H1 (cell line): ENCODE results near the gene SIK1.

Source experiments
- CREB1 ChIP-seq: IDR thresholded peaks from 2 replicates; pipeline ENCODE4 v1.6.1; 2012; ENCODE audit warnings: inconsistent platforms
- CTCF ChIP-seq, 3 experiments: IDR thresholded peaks; 1 replicate in 2 of 3; 2 replicates in 1 of 3; pipeline versions ENCODE4 v1.5.1 to v1.6.1; 2011; ENCODE audit warnings: low read length in 3 of 3, mild to moderate bottlenecking in 3 of 3, inconsistent platforms in 2 of 3, low read depth in 1 of 3, moderate library complexity in 1 of 3; ENCODE audit not compliant: insufficient read depth in 1 of 3; ENCODE audit errors: control extremely low read depth in 1 of 3
- JUN ChIP-seq: IDR thresholded peaks from 2 replicates; pipeline ENCODE4 v1.6.1; 2011; ENCODE audit warnings: low read depth, mild to moderate bottlenecking, improper control_type of control experiment, low read length
- POLR2AphosphoS5 ChIP-seq: IDR thresholded peaks from 2 replicates; pipeline ENCODE4 v1.6.1; 2011; ENCODE audit warnings: low read depth, low read length

DNA sequence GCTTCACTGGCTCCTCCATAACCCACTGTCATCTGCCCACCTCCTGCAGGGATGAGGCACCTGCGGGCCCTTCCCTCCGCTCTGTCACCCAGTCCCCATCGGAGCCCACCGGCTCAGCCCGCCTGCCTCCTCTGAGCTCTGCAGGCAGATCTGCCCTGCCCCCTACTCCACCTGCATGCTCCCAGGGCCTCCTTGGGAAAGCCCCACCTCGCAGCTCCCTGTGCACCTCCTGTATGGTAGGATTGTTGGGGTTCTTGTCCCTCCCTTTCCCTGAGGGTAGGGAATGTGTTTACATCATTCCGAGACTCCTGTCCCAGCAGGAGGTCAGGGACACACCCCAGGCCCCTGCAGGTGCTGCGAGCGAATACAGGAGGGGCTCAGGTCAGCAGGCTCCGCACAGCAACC, 50.5 kb downstream of the SIK1 start:
- TF ChIP-seq CREB1 (no peak), POLR2AphosphoS5 (no peak), JUN (no peak), CTCF (IDR thresholded peaks at IDR 0.05; ENCODE audit: control extremely low read depth in 1 of 3, insufficient read depth in 1 of 3, low read depth in 1 of 3, low read length in 3 of 3) (no peak)
